Cerebellar nuclear complex (tissue), 1 donor: ENCODE data around the gene PDZK1IP1.
"Not testable (repeated sequence)": the region's sequence is repeated elsewhere in the genome, so short reads cannot be mapped to it uniquely, and the experiment has no call there.

ENCODE experiments used
- DNase-seq, 2 experiments: peaks; one replicate each; lab custom pipeline; 2025; lab: John Stamatoyannopoulos, UW

The PDZK1IP1 gene

GRCh38 chr1:47181095-47181954, 8.5 kb downstream of the PDZK1IP1 start:
- DNase-seq = no peak

GRCh38 chr1:47180603-47181094, 9.2 kb downstream of the PDZK1IP1 start:
- DNase-seq = no peak

- no peak for DNase-seq
These were observed 9.8 kb downstream of the PDZK1IP1 start for GRCh38 chr1:47179988-47180563.

GRCh38 chr1:47179017-47179987, 10.5 kb downstream of the PDZK1IP1 start:
- no peak for DNase-seq

DNA sequence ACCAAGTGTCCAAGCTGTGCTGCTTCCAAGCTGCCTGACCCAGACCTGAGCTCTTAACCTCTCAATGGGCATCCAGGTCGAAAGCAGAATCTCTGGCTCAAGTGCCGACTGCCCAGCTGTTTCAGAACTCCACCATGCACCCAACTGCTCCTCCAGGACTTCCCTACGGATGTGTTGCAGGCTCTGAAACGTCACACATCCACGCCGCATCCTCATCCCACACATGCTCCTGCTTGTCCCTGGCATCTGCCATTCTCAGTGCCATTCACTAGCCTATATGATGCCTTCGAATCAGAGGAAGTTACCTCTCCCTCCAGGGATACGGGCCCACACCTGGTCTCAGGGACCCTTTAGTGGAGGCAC, 11.2 kb downstream of the PDZK1IP1 start:
- no peak for DNase-seq

DNA sequence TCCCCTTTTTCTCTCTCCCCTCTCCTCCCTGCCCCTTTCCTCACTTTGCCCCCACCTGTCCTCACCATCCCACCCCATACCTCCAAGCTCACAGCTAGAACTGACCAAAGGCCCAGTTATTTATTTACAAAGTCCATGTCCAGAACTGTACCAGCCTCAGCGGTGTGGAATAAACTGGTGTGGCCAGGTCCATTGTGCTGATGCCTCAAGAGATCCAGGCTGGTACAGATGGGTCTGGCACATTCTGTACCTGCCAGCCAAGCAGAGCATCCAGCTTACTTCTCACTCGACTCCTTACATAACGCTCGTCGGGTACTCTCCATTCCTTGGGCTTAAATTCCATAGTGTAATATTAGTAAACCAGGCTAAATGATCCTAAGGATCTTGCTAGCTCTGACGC, 11.8 kb downstream of the PDZK1IP1 start:
- no peak for DNase-seq

DNA sequence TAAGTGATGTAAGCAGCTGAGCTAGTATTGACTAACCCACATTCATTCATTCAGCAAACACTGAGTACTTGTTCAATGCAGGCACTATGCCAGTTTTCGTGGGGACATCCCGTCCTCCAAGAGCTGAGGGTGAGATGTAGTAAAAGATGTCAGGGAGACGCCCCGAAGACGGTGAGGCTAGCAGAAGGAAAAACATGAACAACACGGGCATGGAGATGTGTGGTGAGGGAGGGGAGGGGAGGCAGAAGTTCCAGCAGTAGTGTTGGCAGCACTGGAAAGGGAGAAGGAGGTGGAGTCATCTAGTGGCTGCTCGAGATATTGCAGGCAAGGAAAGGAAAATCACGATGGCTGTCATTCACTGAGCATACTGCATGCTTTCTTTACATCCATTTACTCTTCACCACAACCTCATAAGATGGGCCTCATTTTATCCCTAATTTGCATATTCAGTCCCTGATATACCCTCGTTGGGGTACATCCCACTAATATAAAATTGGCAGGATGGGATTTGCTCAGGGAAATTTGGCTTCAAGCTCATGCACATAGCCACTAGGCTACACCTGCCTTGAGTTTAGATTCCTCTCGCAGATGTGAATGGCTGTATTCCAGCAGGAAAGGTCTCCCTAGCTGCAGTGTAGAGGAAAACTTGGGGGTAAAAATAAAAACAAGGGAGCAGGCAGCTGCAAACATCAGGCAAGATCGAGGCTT, 14.5 kb downstream of the PDZK1IP1 start:
- DNase-seq = peak in 1 of 2 experiments; percentile 3

DNA sequence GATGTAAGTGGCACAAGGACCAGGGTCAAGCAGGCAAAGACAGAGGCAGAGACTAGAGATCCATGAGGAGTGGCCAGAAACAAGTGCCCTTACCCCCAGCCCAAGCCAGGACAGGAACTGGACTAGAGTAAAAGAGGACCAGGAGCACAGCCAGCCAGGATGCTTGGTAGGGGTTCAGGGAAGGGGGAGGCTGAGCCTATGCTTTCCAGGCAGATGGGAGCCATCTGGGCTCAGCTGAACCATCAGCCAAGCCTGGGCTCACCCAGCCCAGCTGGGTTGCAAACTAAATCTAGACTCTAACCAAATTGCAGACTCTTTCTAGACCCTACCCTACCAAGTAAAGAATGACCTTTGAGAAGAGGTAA, 15.2 kb downstream of the PDZK1IP1 start:
- no peak for DNase-seq

DNA sequence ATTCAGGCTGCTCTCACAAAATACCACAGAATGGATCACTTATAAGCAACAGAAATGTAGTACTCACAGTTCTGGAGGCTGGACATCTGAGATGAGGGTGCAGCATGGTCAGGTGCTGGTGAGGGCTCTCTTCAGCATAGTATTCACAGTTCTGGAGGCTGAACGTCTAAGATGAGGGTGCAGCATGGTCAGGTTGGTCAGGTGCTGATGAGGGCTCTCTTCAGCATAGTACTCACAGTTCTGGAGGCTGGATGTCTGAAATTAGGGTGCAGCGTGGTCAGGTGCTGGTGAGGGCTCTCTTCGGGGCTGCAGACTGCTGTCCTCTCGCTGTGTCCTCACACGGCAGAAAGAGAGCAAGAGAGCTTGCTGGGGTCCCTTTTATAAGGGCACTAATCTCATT, 17.1 kb downstream of the PDZK1IP1 start:
- no peak for DNase-seq

DNA sequence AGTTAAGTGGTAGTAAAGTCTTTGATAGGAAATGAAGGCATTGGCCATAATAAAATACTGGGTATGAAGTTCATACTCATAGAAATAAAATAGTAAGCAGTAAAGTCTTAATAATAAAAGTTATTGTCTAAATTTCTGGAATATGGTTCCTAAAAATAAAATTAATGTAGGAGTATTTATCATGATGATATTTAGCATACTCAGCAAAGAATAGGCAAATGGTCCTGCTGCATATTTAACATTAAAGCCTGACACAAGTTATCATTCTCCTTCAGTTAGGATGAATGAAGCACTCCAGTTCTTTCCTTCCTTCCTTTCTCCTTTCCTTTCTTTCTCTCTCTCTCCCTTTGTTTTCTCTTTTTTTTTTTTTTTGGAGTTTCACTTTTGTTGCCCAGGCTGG, 25.3 kb downstream of the PDZK1IP1 start:
- no peak for DNase-seq

GRCh38 chr1:47161298-47162040, 28.4 kb downstream of the PDZK1IP1 start:
- no peak for DNase-seq

DNA sequence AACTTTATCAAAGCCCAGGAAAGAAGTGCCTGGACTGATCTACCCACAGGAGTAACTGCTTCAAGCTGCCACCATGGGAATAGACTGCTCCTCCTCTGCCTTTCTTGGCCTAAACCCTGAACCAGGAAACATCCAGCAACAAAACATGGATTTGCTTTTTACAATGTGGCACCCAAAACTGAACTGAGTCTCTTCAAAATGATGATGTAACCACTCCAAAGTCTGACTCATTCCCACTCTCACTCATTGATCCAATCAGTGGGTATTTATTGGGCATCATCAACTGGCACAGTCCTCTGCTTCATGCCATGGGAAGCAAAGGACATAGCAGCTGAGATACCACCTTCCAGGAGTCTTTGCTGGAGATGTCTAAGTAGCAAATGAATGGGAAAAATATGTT, 29.1 kb downstream of the PDZK1IP1 start:
- DNase-seq = no peak

DNA sequence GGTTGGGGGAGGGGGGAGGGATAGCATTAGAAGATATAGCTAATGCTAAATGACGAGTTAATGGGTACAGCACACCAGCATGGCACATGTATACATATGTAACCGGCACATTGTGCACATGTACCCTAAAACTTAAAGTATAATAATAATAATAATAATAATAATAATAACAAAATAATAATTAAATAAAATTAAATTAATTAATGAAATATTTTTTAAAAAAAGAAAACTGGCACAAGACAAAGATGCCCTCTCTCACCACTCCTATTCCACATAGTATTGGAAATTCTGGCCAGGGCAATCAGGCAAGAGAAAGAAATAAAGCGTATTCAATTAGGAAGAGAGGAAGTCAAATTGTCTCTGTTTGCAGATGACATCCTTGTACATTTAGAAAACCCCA, 31.9 kb downstream of the PDZK1IP1 start:
- DNase-seq = not testable (repeated sequence)

DNA sequence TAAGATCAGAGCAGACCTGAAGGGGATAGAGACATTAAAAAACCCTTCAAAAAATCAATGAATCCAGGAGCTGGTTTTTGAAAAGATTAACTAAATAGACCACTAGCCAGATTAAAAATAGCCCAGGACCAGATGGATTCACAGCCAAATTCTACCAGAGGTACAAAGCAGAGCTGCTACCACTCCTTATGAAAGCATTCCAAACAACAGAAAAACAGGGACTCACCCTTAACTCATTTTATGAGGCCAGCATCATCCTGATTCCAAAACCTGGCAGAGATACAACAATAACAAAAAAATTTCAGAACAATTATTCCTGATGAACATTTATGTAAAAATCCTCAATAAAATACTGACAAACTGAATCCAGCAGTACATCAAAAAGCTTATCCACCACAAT, 33.4 kb downstream of the PDZK1IP1 start:
- DNase-seq = not testable (repeated sequence)

GRCh38 chr1:47149162-47149561, 40.7 kb downstream of the PDZK1IP1 start:
- not testable (repeated sequence) for DNase-seq

GRCh38 chr1:47147047-47147785, 42.6 kb downstream of the PDZK1IP1 start:
- no peak for DNase-seq

- not testable (repeated sequence) for DNase-seq
These were observed 43.3 kb downstream of the PDZK1IP1 start for GRCh38 chr1:47146495-47146894.

- not testable (repeated sequence) for DNase-seq
These were observed 46.2 kb downstream of the PDZK1IP1 start for GRCh38 chr1:47143654-47144053.

DNA sequence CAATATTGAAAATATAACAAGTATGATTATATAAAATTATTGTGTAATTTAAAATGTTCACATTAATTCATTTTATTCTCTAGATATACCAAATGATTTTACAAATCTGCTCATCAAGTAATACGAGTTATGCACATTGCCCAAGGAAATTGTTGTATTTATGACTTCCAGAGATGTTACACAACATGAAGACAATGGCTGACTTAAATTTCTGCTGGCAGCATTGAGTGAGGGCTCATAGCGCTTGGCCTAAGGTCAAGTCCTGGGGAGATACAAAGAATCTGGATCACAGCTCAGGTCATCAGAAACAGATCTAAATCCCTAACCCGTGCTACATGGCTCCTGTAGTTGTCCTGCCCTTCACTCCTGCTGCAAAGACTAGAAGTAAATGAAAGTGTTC, 49.5 kb downstream of the PDZK1IP1 start:
- not testable (repeated sequence) for DNase-seq

- no peak for DNase-seq
These were observed 51.8 kb downstream of the PDZK1IP1 start for GRCh38 chr1:47137925-47138615.
